Stimulated activated CD8-positive, alpha-beta memory T cell treated with anti-CD3 and anti-CD28 coated beads, Interleukin-12 subunit alpha, Interleukin-12 subunit beta, amount 100 ng/mL, for 1 hour (primary cell): ENCODE data around the gene KIR3DL3.
A peak's percentile ranks its signal among the peaks of the same experiment; 100 is the strongest.
"Not testable (repeated sequence)": the region's sequence is repeated elsewhere in the genome, so short reads cannot be mapped to it uniquely, and the experiment has no call there.

ENCODE experiments used
- DNase-seq: peaks from one replicate; pipeline ENCODE4 v3.0.0-alpha.2; 2020; ENCODE audit warnings: low read depth

KIR3DL3 gene

DNA sequence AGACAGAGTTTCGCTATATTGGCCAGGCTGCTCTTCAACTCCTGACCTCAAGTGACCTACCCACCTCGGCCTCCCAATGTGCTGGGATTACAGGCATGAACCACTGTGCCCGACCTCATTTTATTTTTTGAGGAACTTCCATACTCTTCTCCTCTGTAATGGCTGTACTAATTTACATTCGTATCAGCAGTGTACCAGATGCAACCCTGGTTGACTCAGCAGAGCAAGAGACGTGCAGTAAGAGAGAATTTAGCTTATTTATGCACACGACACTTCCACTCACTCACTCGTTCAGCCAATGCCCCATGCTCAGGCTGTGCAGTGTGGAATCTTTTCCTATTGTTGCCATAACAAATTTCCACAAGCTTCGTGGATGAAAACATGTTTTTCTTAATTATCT lies 6.9 kb downstream of the KIR3DL3 start:
- DNase-seq: no peak

DNA sequence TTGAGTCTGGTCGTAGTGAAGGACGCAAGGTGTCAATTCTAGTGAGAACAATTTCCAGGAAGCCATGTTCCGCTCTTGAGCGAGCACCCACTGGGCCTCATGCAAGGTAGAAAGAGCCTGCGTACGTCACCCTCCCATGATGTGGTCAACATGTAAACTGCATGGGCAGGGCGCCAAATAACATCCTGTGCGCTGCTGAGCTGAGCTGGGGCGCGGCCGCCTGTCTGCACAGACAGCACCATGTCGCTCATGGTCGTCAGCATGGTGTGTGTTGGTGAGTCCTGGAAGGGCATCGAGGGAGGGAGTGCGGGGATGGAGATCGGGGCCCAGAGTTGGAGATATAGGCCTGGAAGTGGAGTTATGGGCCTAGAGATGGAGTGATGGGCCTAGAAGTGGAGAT lies 14.1 kb downstream of the KIR3DL3 start, which contains the start of gene KIR2DL3:
KIR2DL3 (plus strand) TSS at position 208 of the 400 bp plus-strand sequence; CDS start at position 241, 33 bp downstream.
- DNase-seq: not testable (repeated sequence)

DNA sequence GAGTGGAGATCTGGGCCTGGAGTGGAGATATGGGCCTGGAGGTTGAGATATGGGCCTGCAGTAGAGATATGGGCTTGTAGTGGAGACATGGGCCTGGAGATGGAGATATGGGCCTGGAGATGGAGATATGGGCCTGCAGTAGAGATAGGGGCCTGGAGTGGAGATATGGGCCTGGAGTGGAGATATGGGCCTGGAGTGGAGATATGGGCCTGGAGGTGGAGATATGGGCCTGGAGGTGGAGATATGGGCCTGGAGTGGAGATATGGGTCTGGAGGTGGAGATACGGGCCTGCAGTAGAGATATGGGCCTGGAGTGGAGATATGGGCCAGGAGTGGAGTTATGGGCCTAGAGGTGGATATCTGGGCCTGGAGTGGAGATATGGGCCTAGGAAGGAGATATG lies 14.5 kb downstream of the KIR3DL3 start:
- DNase-seq: no peak

DNA sequence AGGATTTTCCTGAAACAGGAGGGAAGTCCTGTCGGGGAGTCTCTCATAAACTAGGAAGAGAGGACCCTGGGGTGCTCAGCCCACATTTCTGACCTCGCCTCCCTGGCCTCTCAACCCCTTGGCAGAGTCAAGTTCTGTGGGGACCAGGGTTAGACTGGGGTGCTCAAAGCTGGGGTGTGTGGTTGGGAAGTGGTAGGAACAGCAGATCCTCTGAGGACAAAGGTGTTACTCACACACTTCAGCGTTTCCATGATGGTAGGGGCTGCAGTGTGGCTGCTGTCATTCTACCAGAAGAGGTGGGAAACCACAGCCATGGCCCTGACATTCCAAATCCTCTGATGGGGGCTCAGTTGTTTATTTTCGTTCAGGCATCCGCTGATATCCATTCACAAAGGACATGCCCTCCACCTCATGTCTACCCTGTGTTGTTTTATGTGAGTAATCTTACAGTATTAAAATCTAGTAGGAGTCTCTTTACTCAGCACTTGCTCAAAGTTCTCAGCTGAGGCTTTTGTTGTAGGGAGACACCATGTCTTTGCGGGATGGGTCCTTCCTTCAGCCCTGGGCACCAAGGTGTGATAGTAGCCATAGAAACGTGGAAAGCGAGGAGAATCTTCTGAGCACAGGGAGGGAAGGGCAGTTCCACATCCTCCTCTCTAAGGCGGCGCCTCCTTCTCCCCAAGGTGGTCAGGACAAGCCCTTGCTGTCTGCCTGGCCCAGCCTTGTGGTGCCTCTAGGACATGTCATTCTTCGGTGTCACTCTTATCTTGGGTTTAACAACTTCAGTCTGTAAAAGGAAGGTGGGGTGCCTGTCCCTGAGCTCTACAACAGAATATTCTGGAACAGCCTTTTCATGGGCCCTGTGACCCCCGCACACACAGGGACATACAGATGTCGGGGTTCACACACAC lies 15.6 kb downstream of the KIR3DL3 start:
- DNase-seq: peak; percentile 2

DNA sequence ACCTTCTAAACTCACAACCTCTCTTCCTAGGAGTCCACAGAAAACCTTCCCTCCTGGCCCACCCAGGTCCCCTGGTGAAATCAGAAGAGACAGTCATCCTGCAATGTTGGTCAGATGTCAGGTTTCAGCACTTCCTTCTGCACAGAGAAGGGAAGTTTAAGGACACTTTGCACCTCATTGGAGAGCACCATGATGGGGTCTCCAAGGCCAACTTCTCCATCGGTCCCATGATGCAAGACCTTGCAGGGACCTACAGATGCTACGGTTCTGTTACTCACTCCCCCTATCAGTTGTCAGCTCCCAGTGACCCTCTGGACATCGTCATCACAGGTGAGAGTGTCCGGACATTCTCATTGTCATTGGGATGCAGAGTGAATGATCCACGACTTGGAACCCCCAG lies 17.7 kb downstream of the KIR3DL3 start:
- not testable (repeated sequence) for DNase-seq

DNA sequence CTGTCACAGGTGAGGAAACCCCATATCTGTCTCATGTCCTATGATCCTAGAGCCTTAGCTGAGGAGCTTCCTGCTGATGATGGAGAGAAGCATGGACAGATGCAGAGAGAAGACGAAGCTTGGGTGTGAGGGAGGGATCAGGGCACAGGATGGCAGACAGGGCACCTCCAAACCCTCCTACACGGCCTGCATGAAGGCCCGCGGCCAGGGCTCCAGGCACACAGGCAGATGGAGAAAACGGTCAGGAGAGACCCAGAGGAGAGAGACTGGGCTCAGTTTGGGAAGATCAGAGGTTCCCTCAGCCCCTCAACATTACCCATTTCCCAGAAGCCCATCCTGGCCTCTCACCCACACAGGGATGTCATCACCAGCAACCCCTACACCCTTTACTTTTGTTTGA lies 19.8 kb downstream of the KIR3DL3 start:
- DNase-seq: not testable (repeated sequence)

DNA sequence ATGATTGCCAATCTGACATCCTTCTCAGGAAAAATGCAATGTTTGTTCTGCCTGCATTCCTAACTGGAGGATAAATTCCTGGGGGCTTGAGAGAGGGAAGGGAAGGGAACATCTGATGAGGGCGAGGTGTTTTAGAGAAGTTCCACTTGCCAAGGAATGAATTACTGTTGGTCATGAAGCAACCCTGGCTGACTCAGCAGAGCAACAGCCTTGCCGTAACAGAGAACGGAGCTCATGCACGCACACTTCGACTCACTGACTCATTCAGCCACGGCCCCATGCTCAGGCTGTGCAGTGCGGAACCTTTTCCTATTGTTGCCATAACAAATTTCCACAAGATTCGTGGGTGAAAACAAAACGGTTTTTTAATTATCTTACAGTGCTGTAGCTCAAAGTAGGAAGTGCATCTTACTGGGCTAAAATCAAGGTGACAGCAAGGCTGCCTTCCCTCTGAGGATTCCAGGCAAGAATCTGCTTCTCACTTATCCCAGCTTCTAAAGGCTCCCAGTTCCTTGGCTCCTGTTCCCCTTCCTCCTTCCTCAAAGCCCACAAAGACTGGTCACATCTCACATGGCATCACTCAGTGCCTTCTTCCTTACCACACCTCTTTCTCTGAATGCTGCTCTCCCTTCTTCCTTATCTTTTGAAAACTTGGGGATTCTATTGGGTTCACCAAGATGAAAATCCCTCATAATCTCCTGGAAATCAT lies 23.5 kb downstream of the KIR3DL3 start:
- DNase-seq: not testable (repeated sequence)

DNA sequence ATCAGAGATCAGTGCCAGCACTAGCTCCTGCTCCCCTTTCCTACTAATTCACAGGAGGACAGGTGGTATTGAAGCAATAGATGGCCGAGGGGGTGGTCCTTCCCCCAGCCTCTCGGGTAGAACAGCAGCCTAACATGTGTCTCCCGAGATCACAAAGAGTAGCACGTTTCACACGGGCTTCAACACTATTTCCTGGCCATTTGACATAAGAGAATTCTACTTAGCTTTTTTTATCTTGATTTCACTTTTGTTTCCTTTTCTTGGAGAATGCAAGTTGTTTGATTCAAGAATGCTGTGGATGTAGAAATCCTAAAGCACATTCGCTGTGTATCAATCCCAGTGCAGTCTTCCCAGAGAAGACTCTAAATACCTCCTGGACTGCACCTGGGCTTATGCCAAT lies 26.0 kb downstream of the KIR3DL3 start:
- DNase-seq: not testable (repeated sequence)

DNA sequence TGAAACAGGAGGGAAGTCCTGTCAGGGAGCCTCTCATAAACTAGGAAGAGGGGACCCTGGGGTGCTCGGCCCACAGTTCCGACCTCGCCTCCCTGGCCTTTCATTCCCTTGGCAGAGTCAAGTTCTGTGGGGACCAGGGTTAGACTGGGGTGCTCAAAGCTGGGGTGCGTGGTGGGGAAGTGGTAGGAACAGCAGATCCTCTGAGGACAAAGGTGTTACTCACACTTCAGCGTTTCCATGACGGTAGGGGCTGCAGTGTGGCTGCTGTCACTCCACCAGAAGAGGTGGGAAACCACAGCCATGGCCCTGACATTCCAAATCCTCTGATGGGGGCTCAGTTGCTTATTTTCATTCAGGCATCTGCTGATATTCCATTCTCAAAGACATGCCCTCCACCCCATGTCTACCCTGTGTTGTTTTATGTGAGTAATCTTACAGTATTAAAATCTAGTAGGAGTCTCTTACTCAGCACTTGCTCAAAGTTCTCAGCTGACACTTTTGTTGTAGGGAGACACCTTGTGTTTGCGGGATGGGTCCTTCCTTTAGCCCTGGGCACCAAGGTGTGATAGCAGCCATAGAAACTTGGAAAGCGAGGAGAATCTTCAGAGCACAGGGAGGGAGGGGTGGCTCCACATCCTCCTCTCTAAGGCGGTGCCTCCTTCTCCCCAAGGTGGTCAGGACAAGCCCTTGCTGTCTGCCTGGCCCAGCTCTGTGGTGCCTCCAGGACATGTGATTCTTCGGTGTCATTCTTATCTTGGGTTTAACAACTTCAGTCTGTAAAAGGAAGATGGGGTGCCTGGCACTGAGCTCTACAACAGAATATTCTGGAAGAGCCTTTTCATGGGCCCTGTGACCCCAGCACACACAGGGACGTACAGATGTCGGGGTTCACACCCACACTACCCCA lies 32.2 kb downstream of the KIR3DL3 start:
- not testable (repeated sequence) for DNase-seq

DNA sequence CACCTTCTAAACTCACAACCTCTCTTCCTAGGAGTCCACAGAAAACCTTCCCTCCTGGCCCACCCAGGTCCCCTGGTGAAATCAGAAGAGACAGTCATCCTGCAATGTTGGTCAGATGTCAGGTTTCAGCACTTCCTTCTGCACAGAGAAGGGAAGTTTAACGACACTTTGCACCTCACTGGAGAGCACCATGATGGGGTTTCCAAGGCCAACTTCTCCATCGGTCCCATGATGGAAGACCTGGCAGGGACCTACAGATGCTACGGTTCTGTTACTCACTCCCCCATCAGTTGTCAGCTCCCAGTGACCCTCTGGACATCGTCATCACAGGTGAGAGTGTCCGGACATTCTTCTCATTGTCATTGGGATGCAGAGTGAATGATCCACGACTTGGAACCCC lies 34.3 kb downstream of the KIR3DL3 start:
- not testable (repeated sequence) for DNase-seq

DNA sequence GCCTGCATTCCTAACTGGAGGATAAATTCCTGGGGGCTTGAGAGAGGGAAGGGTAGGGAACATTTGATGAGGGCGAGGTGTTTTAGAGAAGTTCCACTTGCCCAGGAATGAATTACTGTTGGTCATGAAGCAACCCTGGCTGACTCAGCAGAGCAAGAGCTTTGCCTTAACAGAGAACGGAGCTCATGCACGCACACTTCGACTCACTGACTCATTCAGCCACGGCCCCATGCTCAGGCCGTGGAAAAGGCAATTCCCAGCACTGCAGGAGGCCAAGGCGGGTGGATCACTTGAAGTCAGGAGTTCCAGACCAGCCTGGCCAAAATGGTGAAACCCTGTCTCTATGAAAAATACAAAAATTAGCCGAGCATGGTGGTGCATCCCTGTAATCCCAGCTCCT lies 40.0 kb downstream of the KIR3DL3 start:
- not testable (repeated sequence) for DNase-seq

DNA sequence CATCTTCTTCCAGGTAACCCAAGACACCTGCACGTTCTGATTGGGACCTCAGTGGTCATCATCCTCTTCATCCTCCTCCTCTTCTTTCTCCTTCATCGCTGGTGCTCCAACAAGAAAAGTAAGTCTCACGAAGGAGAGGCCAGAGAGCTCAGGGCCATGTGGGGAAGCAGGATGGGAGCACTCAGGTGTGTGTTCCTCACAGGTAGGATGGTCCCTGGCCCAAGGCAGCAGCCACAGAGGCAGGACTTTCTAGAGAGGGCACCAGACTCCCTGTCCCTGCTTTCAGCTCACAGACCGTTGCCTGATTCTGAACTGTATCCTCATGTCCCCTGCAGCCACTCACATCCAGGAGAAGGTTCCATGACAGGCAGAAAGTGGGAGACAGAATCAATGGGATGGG lies 42.2 kb downstream of the KIR3DL3 start:
- DNase-seq: not testable (repeated sequence)

DNA sequence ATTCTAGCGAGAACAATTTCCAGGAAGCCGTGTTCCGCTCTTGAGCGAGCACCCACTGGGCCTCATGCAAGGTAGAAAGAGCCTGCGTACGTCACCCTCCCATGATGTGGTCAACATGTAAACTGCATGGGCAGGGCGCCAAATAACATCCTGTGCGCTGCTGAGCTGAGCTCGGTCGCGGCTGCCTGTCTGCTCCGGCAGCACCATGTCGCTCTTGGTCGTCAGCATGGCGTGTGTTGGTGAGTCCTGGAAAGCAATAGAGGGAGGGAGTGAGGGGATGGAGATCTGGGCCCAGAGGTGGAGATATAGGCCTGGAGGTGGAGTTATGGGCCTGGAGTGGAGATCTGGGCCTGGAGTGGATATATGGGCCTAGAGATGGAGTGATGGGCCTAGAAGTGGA lies 45.4 kb downstream of the KIR3DL3 start, which contains the start of gene KIR2DL1:
KIR2DL1 (plus strand) TSS at position 148 of the 400 bp plus-strand sequence; CDS start at position 206, 58 bp downstream.
- DNase-seq: not testable (repeated sequence)

DNA sequence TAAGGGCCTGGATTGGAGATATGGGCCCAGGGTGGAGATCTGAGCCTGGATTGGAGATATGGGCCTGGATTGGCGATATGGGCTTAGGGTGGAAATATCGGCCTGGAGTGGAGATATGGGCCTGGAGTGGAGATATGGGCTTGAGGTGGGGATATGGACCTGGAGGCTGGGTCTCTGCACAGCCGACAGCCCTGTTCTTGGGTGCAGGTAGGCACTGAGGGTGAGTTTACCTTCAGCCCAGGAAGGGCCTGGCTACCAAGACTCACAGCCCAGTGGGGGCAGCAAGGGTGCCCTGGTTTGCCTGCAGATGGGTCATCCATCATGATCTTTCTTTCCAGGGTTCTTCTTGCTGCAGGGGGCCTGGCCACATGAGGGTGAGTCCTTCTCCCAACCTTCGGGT lies 46.3 kb downstream of the KIR3DL3 start:
- not testable (repeated sequence) for DNase-seq

DNA sequence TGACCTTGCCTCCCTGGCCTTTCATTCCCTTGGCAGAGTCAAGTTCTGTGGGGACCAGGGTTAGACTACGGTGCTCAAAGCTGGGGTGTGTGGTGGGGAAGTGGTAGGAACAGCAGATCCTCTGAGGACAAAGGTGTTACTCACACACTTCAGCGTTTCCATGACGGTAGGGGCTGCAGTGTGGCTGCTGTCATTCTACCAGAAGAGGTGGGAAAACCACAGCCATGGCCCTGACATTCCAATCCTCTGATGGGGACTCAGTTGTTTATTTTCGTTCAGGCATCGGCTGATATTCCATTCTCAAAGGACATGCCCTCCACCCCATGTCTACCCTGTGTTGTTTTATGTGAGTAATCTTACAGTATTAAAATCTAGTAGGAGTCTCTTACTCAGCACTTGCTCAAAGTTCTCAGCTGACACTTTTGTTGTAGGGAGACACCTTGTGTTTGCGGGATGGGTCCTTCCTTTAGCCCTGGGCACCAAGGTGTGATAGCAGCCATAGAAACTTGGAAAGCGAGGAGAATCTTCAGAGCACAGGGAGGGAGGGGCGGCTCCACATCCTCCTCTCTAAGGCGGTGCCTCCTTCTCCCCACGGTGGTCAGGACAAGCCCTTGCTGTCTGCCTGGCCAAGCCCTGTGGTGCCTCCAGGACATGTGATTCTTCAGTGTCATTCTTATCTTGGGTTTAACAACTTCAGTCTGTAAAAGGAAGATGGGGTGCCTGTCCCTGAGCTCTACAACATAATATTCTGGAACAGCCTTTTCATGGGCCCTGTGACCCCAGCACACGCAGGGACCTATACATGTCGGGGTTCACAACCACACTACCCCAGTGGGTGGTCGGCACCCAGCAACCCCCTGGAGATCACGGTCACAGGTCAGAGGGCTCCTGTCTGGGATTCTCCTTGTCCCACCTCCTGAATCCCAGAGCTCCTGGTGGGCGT lies 47.0 kb downstream of the KIR3DL3 start:
- peak; percentile 1 for DNase-seq

DNA sequence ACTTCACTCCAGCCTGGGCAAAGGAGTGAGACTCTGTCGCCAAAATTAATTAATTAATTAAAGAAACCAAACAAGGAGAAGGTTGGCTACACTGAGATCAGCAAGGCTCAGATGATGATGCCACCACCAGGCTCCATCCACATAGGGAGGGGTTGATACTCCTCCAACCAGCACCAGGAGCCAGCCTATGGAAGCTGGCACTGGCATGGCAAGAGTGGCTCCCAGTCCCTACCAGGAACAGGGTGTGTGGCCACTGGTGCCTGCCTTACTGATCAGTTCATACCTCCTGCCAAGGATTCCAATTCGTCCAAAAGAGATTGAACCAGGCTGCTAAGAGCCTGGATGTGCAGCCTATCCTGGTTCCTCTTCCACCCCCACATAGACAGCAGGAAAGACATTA lies 48.4 kb downstream of the KIR3DL3 start:
- DNase-seq: not testable (repeated sequence)

DNA sequence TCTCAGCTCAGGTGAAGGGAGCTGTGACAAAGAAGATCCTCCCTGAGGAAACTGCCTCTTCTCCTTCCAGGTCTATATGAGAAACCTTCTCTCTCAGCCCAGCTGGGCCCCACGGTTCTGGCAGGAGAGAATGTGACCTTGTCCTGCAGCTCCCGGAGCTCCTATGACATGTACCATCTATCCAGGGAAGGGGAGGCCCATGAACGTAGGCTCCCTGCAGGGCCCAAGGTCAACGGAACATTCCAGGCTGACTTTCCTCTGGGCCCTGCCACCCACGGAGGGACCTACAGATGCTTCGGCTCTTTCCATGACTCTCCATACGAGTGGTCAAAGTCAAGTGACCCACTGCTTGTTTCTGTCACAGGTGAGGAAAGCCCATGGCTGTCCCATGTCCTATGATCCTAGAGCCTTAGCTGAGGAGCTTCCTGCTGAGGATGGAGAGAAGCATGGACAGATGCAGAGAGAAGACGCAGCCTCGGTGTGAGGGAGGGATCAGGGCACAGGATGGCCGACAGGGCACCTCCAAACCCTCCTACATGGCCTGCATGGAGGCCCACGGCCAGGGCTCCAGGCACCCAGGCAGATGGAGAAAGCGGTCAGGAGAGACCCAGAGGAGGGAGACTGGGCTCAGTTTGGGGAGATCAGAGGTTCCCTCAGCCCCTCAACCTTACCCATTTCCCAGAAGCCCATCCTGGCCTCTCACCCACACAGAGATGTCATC lies 51.0 kb downstream of the KIR3DL3 start:
- not testable (repeated sequence) for DNase-seq

DNA sequence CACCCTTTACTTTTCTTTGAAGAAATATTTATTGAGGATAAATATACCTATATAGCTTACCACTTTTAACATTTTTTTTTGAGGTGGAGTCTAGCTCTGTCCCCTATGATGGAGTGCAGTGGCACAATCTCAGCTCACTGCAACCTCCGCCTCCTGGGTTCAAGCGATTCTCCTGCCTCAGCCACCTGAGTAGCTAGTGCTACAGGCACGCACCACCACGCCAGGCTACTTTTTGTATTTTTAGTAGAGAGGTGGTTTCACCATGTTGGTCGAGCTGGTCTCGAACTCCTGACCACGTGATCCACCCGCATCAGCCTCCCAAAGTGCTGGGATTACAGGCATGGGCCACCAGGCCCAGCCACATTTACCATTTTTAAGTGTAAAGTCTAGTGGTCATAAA lies 51.6 kb downstream of the KIR3DL3 start:
- DNase-seq: not testable (repeated sequence)

DNA sequence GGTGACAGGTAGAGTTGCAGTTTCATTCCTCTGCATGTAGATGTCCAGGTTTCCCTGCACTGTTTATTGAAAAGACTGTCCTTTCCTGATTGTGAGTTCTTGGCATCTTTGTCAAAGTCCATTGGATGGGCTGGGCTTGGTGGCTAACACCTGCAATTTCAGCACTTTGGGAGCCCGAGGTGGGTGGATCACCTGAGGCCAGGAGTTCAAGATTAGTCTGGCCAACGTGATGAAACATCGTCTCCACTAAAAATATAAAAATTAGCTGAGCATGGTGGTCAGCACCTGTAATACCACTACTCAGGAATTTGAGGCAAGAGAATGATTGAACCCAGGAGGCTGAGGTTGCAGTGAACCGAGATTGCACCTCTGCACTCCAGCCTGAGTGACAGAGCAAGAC lies 53.6 kb downstream of the KIR3DL3 start:
- DNase-seq: not testable (repeated sequence)

DNA sequence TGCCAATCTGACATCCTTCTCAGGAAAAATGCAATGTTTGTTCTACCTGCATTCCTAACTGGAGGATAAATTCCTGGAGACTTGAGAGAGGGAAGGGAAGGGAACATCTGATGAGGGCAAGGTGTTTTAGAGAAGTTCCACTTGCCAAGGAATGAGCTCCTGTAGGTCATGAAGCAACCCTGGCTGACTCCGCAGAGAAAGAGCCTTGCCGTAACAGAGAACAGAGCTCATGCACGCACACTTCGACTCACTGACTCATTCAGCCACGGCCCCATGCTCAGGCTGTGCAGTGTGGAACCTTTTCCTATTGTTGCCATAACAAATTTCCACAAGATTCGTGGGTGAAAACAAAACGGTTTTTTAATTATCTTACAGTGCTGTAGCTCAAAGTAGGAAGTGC lies 54.7 kb downstream of the KIR3DL3 start:
- DNase-seq: not testable (repeated sequence)
